Activated T-cell treated with anti-CD3 and anti-CD28 coated beads for 4 hours (primary cell): ENCODE results near the gene LGR5.

Experiments used
- DNase-seq: peaks from one replicate; pipeline ENCODE4 v3.0.0-alpha.2; 2020

The LGR5 gene

GRCh38 chr12:71440345-71440762 lies 756 bp downstream of the LGR5 start:
- DNase-seq, result no peak

- DNase-seq, result no peak
Measured at GRCh38 chr12:71440763-71441748, 1.5 kb downstream of the LGR5 start.

DNA sequence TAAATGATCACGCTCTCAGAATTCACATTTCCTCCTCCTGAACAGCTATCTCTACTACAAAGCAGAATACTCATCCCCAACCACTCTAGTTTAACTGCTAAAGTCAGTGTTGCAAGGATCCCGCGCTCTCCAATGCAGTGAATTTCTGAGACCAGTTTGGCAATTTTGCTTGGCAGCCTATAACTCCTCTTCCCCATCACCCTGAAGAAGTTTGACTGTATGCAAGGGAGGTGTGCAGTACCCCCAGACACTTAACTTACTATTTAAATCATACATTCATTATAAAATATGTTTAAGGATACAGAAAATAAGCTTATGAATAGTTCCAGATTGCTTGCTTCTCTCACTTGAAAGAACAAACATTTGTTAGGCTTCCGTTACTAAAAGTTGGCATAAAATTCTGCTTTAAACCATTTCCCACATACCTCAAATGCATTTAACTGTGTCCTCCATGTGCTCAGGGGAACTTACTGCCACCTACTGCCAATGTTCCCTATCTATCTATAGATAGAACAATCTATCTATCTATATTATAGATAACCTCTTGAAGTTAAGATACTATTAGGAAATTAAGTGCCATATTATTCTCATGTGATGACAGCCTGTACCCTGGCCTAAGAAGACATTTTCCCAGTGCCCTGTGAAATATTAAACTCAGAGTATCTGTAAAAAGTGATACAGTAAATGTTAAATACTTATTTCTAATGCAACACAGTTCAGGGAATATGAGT lies 2.4 kb downstream of the LGR5 start:
- no peak for DNase-seq

- DNase-seq, result no peak
Measured at GRCh38 chr12:71442567-71442931, 3.0 kb downstream of the LGR5 start.

GRCh38 chr12:71445071-71445470 lies 5.5 kb downstream of the LGR5 start:
- DNase-seq, result no peak

GRCh38 chr12:71447691-71448132 lies 8.1 kb downstream of the LGR5 start:
- no peak for DNase-seq

DNA sequence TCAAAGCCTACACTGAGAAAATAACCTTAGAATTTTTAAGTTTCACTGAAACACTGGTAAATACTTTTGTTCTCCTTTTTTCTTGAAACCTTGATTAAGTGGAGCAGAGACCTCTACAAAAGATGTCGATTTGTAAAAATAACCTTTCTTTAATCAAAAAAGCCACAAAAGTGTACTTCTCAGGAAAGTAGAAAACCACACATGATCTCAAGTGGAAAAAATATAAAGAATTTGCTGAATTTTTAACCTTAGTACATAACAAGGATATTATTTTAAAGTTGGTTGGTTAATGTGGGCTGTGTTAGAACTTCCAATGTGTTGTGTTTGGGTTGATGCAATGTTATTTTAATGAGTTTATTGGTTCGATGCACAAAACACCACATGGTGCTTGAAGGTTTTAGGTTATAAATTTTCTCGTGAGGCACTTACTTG lies 8.6 kb downstream of the LGR5 start:
- DNase-seq, result no peak

GRCh38 chr12:71449373-71450070 lies 9.9 kb downstream of the LGR5 start:
- no peak for DNase-seq

DNA sequence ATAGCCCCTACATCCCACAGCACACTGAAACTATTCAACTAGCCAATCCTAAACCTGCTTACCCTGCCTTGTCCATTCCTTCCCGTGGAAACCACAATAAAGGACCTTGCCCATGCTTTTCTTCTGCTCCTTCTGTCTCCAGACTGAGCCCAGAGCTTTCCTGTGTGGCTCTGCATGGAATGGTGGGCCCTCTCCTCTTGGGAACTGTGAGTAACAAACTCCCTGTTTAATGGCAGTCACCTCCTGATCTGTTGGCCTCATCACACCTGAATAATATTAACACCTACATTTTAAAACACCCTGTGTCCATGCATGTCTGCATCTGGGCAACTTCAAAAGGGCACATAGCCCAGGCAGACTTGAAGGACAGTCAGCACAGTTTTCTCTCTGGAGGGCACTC lies 12.4 kb downstream of the LGR5 start:
- DNase-seq, result no peak

DNA sequence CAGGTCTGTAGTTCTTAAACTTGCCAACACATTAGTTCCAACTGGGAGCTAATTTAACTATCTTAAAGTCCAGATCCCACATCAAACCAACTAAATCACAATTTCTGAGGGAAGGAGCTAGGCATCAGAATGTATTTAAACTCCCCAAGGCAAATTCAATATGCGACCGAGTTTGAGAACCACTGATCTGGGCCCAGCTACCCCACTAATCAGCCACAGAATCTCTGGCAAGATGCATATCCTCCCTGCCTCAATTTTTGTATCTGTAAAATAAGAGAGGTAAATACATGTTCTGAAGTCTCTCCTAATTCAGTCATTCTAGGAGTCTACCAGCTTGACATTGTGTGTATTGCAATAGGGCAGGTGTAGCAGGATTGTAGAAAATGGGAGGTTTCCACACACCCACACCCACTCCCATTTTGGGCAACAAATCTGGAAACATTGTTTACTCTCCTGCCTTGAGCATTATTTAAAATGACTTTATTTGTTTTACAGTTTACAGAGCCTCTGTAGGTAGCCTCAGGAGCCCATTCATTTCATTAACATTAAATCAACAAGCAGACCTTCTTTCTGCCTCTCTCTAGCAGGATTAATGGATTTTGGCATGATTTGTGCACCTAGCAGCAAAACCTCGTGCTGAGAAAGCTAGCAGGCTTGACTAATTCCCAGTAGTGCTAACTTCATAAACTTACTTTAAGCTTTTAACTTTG lies 15.6 kb downstream of the LGR5 start:
- no peak for DNase-seq

- no peak for DNase-seq
Measured at GRCh38 chr12:71456316-71456715, 16.7 kb downstream of the LGR5 start.

DNA sequence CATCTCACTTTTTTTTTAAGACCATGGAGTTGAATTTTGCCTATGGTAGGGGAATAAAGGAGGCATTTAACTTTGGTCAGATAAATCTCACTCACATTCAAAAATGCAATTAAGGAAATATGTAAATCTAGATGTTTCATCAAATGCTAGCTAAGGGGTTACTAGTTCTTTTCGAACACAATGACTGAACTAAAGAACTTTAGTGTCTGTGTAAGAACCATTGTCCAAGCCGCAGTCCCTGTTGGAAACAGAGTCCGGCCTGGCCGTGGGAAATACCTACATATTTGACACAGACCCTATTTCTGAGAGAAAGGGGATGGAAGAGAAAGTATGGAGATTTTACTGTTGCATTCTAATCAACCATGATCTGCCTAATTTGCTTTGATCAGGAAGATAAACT lies 17.4 kb downstream of the LGR5 start:
- DNase-seq, result no peak

- no peak for DNase-seq
Measured at GRCh38 chr12:71460318-71460717, 20.7 kb downstream of the LGR5 start.

- no peak for DNase-seq
Measured at GRCh38 chr12:71460850-71461609, 21.4 kb downstream of the LGR5 start.

DNA sequence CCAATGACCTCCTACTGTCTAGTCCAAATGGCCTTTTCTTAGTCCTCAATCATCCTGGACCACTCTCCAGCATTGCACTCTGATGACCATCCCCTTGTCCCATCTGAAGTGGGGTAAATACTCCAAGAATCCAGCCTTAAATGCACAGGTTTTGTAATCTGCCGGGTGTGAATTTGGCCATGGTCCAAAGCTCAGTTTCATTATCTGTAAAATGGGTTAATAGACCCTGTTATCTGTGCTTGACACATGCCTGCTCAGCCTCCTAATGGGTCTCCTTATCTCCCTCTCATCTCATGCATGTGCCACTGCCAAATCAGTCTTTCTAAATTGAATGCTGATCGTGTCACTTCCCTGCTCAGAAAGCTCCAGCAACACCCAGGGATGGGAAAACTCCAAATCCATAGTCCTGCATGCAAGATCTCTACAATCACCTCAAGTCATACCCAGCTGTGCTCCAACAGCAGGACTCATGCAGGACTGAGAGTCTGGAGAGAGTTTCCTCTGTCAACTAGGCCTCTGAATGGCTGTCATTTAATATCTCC lies 22.3 kb downstream of the LGR5 start:
- no peak for DNase-seq

GRCh38 chr12:71465796-71466195 lies 26.2 kb downstream of the LGR5 start:
- no peak for DNase-seq

- no peak for DNase-seq
Measured at GRCh38 chr12:71469258-71469750, 29.7 kb downstream of the LGR5 start.

GRCh38 chr12:71472441-71472911 lies 32.9 kb downstream of the LGR5 start:
- no peak for DNase-seq

- DNase-seq, result no peak
Measured at GRCh38 chr12:71474791-71475190, 35.2 kb downstream of the LGR5 start.

DNA sequence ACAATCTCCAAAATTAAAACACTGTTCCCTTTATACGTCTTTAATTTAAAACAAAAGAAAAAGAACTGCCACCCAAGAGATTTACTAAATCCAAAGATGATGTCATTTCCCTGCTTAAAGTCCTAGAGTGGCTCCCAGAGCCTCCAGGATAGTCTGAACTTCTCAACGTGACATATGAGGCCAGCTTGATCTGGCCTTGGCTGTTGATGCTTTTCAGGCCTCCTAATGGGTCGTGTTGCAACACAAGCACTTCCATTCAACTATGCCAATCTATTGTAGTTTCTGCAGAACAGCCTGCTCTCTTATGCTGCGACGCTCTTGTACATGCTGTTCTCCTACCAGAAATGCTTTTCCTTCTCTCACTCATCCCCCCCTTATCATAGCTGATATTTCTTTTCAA lies 35.7 kb downstream of the LGR5 start:
- DNase-seq, result no peak

- no peak for DNase-seq
Measured at GRCh38 chr12:71476513-71476912, 36.9 kb downstream of the LGR5 start.
